IMR-90 (cell line): ENCODE data around the gene RCL1. TPM values are rescaled to one million over a fixed set of nuclear protein-coding genes. Genes with fewer than 3 reads are reported as not detected.

Experiments used
- ATAC-seq: fragments of 200-7000 bp; cut with Tn5 transposase; 2 replicates; pipeline ENCODE4 v1.9.1; 2020; ENCODE audit warnings: low read depth, mild to moderate bottlenecking, moderate library complexity
- BruUV-seq: library from RNA; stranded (reverse); fragments of 400-500 nt; replicated peaks from 2 replicates; lab custom pipeline; 2021; lab: Mats Ljungman, UMichigan
- CTCF ChIA-PET: fragments of 300-600 bp; formaldehyde crosslinking; extraction: SDS; loops from one replicate; lab custom pipeline; 2021; ENCODE audit warnings: antibody characterized with exemption; lab: Yijun Ruan, JAX
- POLR2A ChIA-PET: fragments of 300-600 bp; sonication (Branson Sonifier 250); formaldehyde crosslinking; loops from one replicate; lab custom pipeline; 2022; ENCODE audit warnings: antibody characterized with exemption; ENCODE audit not compliant: unreplicated experiment; lab: Charles Lee
- DNase-seq: peaks from one replicate; pipeline ENCODE4 v3.0.0; 2013
- H2AFZ ChIP-seq: replicated peaks from 2 replicates; pipeline ENCODE3; 2013; ENCODE audit warnings: low read length, mild to moderate bottlenecking; ENCODE audit not compliant: poor library complexity
- H2AK5ac ChIP-seq: 2 replicates; pipeline ENCODE4 v1.6.1; 2013; ENCODE audit warnings: low read depth, low read length, inconsistent platforms
- H2AK9ac ChIP-seq: replicated peaks from 2 replicates; pipeline ENCODE3; 2013; ENCODE audit warnings: mild to moderate bottlenecking, low read depth, low read length, moderate library complexity; ENCODE audit not compliant: poor library complexity
- H2BK120ac ChIP-seq: 2 replicates; pipeline ENCODE4 v1.6.1; 2013; ENCODE audit warnings: low read depth, low read length, inconsistent platforms
- H2BK15ac ChIP-seq: 3 replicates; pipeline ENCODE4 v1.6.1; 2013; ENCODE audit warnings: low read depth, low read length, inconsistent platforms
- H2BK20ac ChIP-seq: 2 replicates; pipeline ENCODE4 v1.6.1; 2013; ENCODE audit warnings: low read depth, mild to moderate bottlenecking, inconsistent platforms, low read length, moderate library complexity
- H2BK5ac ChIP-seq: 2 replicates; pipeline ENCODE4 v1.6.1; 2013; ENCODE audit warnings: mild to moderate bottlenecking, low read depth, low read length, inconsistent platforms; ENCODE audit not compliant: poor library complexity, severe bottlenecking
- H3K14ac ChIP-seq: replicated peaks from 2 replicates; pipeline ENCODE4 v1.6.1; 2013; ENCODE audit warnings: low read depth, low read length, inconsistent platforms
- H3K18ac ChIP-seq: 2 replicates; pipeline ENCODE4 v1.6.1; 2013; ENCODE audit warnings: low read depth, low read length, control low read depth
- H3K23ac ChIP-seq: 2 replicates; pipeline ENCODE4 v1.6.1; 2013; ENCODE audit warnings: low read depth, low read length, inconsistent platforms
- H3K27ac ChIP-seq: 2 replicates; pipeline ENCODE4 v1.5.1; 2013; ENCODE audit warnings: mild to moderate bottlenecking, control low read depth, low read length; ENCODE audit not compliant: insufficient read depth
- H3K27me3 ChIP-seq: 2 replicates; pipeline ENCODE4 v1.6.1; 2013; ENCODE audit warnings: low read length; ENCODE audit not compliant: control insufficient read depth, insufficient read depth
- H3K36me3 ChIP-seq: 2 replicates; pipeline ENCODE4 v1.6.1; 2013; ENCODE audit warnings: low read length, mixed read lengths; ENCODE audit not compliant: control insufficient read depth, insufficient read depth
- H3K4ac ChIP-seq: 2 replicates; pipeline ENCODE4 v1.6.1; 2013; ENCODE audit warnings: low read depth, low read length, inconsistent platforms
- H3K4me1 ChIP-seq: 2 replicates; pipeline ENCODE4 v1.6.1; 2013; ENCODE audit warnings: low read length, mixed read lengths; ENCODE audit not compliant: control insufficient read depth, insufficient read depth
- H3K4me2 ChIP-seq: 2 replicates; pipeline ENCODE4 v1.6.1; 2013; ENCODE audit warnings: low read depth, mild to moderate bottlenecking, control low read depth, low read length, moderate library complexity
- H3K4me3 ChIP-seq: 2 replicates; pipeline ENCODE4 v1.5.1; 2013; ENCODE audit warnings: low read depth, mild to moderate bottlenecking, control low read depth, low read length, moderate library complexity; ENCODE audit not compliant: insufficient read depth
- H3K56ac ChIP-seq: 2 replicates; pipeline ENCODE4 v1.6.1; 2013; ENCODE audit warnings: low read length, inconsistent platforms; ENCODE audit not compliant: insufficient read depth; ENCODE audit errors: extremely low read depth
- H3K79me1 ChIP-seq, 2 experiments: 2 replicates each; pipeline ENCODE4 v1.6.1; 2013; ENCODE audit warnings: low read length in 2 of 2, inconsistent platforms in 1 of 2, low read depth in 1 of 2
- H3K9ac ChIP-seq: 2 replicates; pipeline ENCODE4 v1.6.1; 2013; ENCODE audit warnings: low read depth, low read length, control low read depth
- H3K9me1 ChIP-seq: 2 replicates; pipeline ENCODE4 v1.6.1; 2013; ENCODE audit warnings: low read length, inconsistent platforms; ENCODE audit not compliant: insufficient read depth
- H3K9me3 ChIP-seq: 2 replicates; pipeline ENCODE4 v1.6.1; 2013; ENCODE audit warnings: low read length; ENCODE audit not compliant: control insufficient read depth, insufficient read depth
- H4K20me1 ChIP-seq: 2 replicates; pipeline ENCODE4 v1.6.1; 2013; ENCODE audit warnings: low read length, inconsistent platforms; ENCODE audit not compliant: insufficient read depth
- H4K5ac ChIP-seq: 2 replicates; pipeline ENCODE4 v1.6.1; 2013; ENCODE audit warnings: mild to moderate bottlenecking, low read depth, low read length, control low read depth
- H4K8ac ChIP-seq, 2 experiments: 2 replicates each; pipeline ENCODE4 v1.6.1; 2013; ENCODE audit warnings: low read depth in 2 of 2, low read length in 2 of 2, control low read depth in 1 of 2, inconsistent platforms in 1 of 2
- H4K91ac ChIP-seq: 2 replicates; pipeline ENCODE4 v1.6.1; 2013; ENCODE audit warnings: low read depth, low read length, inconsistent platforms; ENCODE audit not compliant: insufficient read depth
- BHLHE40 ChIP-seq: fragments of 150-350 bp; IDR thresholded peaks from 2 replicates; pipeline ENCODE4 v1.6.1; 2016; ENCODE audit warnings: mild to moderate bottlenecking, low read depth, low read length
- CHD1 ChIP-seq: IDR thresholded peaks from 2 replicates; pipeline ENCODE4 v1.6.1; 2012; ENCODE audit warnings: low read depth, low read length, improper control_type of control experiment
- MAFK ChIP-seq: IDR thresholded peaks from 2 replicates; pipeline ENCODE4 v1.6.1; 2012; ENCODE audit warnings: low read depth, low read length, improper control_type of control experiment
- POLR2A ChIP-seq: IDR thresholded peaks from 2 replicates; pipeline ENCODE4 v1.6.1; 2012; ENCODE audit warnings: mild to moderate bottlenecking, low read depth, low read length
- RFX5 ChIP-seq: IDR thresholded peaks from 2 replicates; pipeline ENCODE4 v1.8.0; 2012; ENCODE audit warnings: low read depth, mild to moderate bottlenecking, low read length, moderate library complexity
- SMC3 ChIP-seq: fragments of 150-350 bp; IDR thresholded peaks from 2 replicates; pipeline ENCODE4 v1.6.1; 2016; ENCODE audit warnings: low read depth, mild to moderate bottlenecking, antibody characterized with exemption, low read length, moderate library complexity
- WGBS, 2 experiments: methylation state at CpG; one replicate each; pipeline versions ENCODE4 v1.1.5 to v1.1.7; 2013; ENCODE audit warnings: missing lambda C conversion rate in 2 of 2; ENCODE audit not compliant: insufficient read length in 1 of 2; ENCODE audit errors: extremely low coverage in 2 of 2; 5-methylcytosine and 5-hydroxymethylcytosine counted together
- dilution Hi-C: fragments of 300-500 bp; cut with HindIII; formaldehyde crosslinking; loops from one replicate; pipeline ENCODE4 v1.14.3; 2018; ENCODE audit warnings: low sequenced_read_pairs; ENCODE audit not compliant: unreplicated experiment
- in situ Hi-C: fragments of 300-500 bp; cut with MboI; formaldehyde crosslinking; loops from 3 replicates; pipeline ENCODE4 v1.14.3; 2019; ENCODE audit warnings: low sequenced_read_pairs, inconsistent platforms, mixed read lengths
- intact Hi-C: fragments of 100-400 bp; cut with micrococcal nuclease; formaldehyde crosslinking; loops from 2 replicates; pipeline ENCODE4 v1.10.0; 2022
- polyA plus RNA-seq, 3 experiments: library from polyadenylated mRNA; depleted of rRNA; stranded (reverse); fragments of >200 nt; gene quantifications; 2 replicates each; pipeline ENCODE4 v1.2.3, GENCODE V29; 2012; ENCODE audit warnings: low replicate concordance in 1 of 3
- total RNA-seq: library from RNA; depleted of rRNA; stranded (reverse); fragments of >200 nt; gene quantifications from 2 replicates; pipeline ENCODE4 v1.2.3, GENCODE V29; 2012
- TF ChIP-seq, protein P1 (sequence below): conservative IDR thresholded peaks from 2 replicates; pipeline ENCODE4 v1.5.1; 2012; ENCODE audit warnings: mild to moderate bottlenecking, low read depth, low read length, improper control_type of control experiment
- TF ChIP-seq, protein P2 (sequence below): fragments of 150-350 bp; IDR thresholded peaks from 2 replicates; pipeline ENCODE4 v1.6.1; 2016; ENCODE audit warnings: low read depth, mild to moderate bottlenecking, low read length, moderate library complexity, borderline replicate concordance

The RCL1 gene
- total and polyA plus RNA-seq, 2 of the 4 experiments (the other 2 are of a cell fraction): 12.3 to 13.8 TPM

DNA sequence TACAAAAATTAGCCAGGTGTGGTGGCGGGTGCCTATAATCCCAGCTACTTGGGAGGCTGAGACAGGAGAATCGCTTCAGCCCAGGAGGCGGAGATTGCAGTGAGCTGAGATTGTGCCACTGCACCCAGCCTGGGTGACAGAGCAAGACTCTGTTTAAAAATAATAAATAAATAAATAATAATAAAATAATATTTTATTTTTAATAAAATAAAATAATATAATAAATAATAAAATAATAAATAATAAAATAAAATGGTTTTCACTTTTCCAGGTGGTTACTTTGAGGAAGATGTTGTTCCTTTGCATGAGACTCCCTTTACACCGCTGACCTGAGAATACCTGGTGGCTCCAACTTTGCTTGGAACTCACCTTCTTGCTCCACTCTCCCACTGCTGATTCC, 82.8 kb downstream of the RCL1 start:
- H3K4me2 ChIP-seq: no peak overlapping the region
- no peak overlapping the region for H3K9ac ChIP-seq
- WGBS, 2 experiments: no CpG with 5 or more reads among the region's 4 CpGs
- no peak overlapping the region for H2BK15ac ChIP-seq
- H2BK5ac ChIP-seq: no peak overlapping the region
- dilution Hi-C loops (no loop called here), intact Hi-C loops (no loop called here), in situ Hi-C loops (no loop called here)
- H4K8ac ChIP-seq: no peak overlapping the region
- H2AK9ac ChIP-seq: no peak overlapping the region
- no peak overlapping the region for H3K27ac ChIP-seq
- no peaks in the 10 kb centered on the region for H3K4me1 ChIP-seq
- H3K56ac ChIP-seq: no peak overlapping the region
- no peak overlapping the region for H3K4ac ChIP-seq
- H3K36me3 ChIP-seq: no peaks in the 10 kb centered on the region
- H4K91ac ChIP-seq: no peak overlapping the region
- H4K20me1 ChIP-seq: no peaks in the 10 kb centered on the region
- no peak overlapping the region for H3K23ac ChIP-seq
- H2AK5ac ChIP-seq: no peak overlapping the region
- H3K9me3 ChIP-seq: no peaks in the 10 kb centered on the region
- POLR2A ChIA-PET: no interaction called here
- TF ChIP-seq RFX5: no peak
- TF ChIP-seq, protein P1, sequence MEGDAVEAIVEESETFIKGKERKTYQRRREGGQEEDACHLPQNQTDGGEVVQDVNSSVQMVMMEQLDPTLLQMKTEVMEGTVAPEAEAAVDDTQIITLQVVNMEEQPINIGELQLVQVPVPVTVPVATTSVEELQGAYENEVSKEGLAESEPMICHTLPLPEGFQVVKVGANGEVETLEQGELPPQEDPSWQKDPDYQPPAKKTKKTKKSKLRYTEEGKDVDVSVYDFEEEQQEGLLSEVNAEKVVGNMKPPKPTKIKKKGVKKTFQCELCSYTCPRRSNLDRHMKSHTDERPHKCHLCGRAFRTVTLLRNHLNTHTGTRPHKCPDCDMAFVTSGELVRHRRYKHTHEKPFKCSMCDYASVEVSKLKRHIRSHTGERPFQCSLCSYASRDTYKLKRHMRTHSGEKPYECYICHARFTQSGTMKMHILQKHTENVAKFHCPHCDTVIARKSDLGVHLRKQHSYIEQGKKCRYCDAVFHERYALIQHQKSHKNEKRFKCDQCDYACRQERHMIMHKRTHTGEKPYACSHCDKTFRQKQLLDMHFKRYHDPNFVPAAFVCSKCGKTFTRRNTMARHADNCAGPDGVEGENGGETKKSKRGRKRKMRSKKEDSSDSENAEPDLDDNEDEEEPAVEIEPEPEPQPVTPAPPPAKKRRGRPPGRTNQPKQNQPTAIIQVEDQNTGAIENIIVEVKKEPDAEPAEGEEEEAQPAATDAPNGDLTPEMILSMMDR: no peak
- TF ChIP-seq, protein P2, sequence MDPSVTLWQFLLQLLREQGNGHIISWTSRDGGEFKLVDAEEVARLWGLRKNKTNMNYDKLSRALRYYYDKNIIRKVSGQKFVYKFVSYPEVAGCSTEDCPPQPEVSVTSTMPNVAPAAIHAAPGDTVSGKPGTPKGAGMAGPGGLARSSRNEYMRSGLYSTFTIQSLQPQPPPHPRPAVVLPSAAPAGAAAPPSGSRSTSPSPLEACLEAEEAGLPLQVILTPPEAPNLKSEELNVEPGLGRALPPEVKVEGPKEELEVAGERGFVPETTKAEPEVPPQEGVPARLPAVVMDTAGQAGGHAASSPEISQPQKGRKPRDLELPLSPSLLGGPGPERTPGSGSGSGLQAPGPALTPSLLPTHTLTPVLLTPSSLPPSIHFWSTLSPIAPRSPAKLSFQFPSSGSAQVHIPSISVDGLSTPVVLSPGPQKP: no peak
- no peak for TF ChIP-seq POLR2A
- TF ChIP-seq MAFK: no peak
- TF ChIP-seq SMC3: no peak
- TF ChIP-seq BHLHE40: no peak
- TF ChIP-seq CHD1: no peak
- CTCF ChIA-PET: no interaction called here
- H2BK120ac ChIP-seq: no peak overlapping the region
- ATAC-seq (no peak), DNase-seq (no peak)
- no TSS peak for BruUV-seq
- H2BK20ac ChIP-seq: no peak overlapping the region
- H3K4me3 ChIP-seq: no peak overlapping the region
- no peaks in the 10 kb centered on the region for H3K9me1 ChIP-seq
- no peak overlapping the region for H2AFZ ChIP-seq
- H3K27me3 ChIP-seq: no peaks in the 10 kb centered on the region
- no peak overlapping the region for H3K18ac ChIP-seq
- no peaks in the 10 kb centered on the region for H3K79me1 ChIP-seq
- no peak overlapping the region for H4K5ac ChIP-seq
- H3K14ac ChIP-seq: no peak overlapping the region
